Measurements from ENCODE around the gene CSTA. TPM values are rescaled to one million over a fixed set of nuclear protein-coding genes. Genes with fewer than 3 reads are reported as not detected.

The CSTA gene
- total and polyA plus RNA-seq, 3 donors from 2014 or later: 1.2 to 2.8 TPM; not detected in 1

- Histone ChIP-seq H3K4me3 (no peak overlapping the region), H3K27ac (no peak overlapping the region), H3K36me3 (ENCODE audit: low read depth, missing control alignments) (no peaks in the 10 kb centered on the region), H3K27me3 (no peaks in the 10 kb centered on the region), H3K4me1 (no peaks in the 10 kb centered on the region), H3K9me3 (no peaks in the 10 kb centered on the region)
- DNase-seq: no peak
- intact Hi-C loops (cut with DNase I; ENCODE audit: low total_unique reads): no loop called here
- WGBS, 2 donors: 86 to 92% methylated on average over 5 of the region's 5 CpGs
- TF ChIP-seq CTCF (IDR thresholded peaks at IDR 0.05): no peak
- no peak for TF ChIP-seq POLR2A (IDR thresholded peaks at IDR 0.05)
Observed at GRCh38 chr3:122295266-122296062, 29.6 kb upstream of the CSTA start.

GRCh38 chr3:122298239-122298638, 26.8 kb upstream of the CSTA start:
- no peaks in the 10 kb centered on the region for H3K9me3 ChIP-seq
- H3K27ac ChIP-seq: no peak overlapping the region
- intact Hi-C loops (cut with DNase I; ENCODE audit: low total_unique reads): no loop called here
- WGBS, 2 donors: 34 to 65% methylated on average over 2 of the region's 2 CpGs
- H3K4me3 ChIP-seq: no peak overlapping the region
- TF ChIP-seq POLR2A (IDR thresholded peaks at IDR 0.05): no peak
- no peak for TF ChIP-seq CTCF (IDR thresholded peaks at IDR 0.05)
- H3K27me3 ChIP-seq: no peaks in the 10 kb centered on the region
- H3K36me3 ChIP-seq (ENCODE audit: low read depth, missing control alignments): no peaks in the 10 kb centered on the region
- no peak for DNase-seq
- no peaks in the 10 kb centered on the region for H3K4me1 ChIP-seq

- no peaks in the 10 kb centered on the region for H3K36me3 ChIP-seq (ENCODE audit: low read depth, missing control alignments)
- H3K27me3 ChIP-seq: no peaks in the 10 kb centered on the region
- intact Hi-C loops (cut with DNase I; ENCODE audit: low total_unique reads): no loop called here
- H3K4me3 ChIP-seq: no peak overlapping the region
- no peak overlapping the region for H3K27ac ChIP-seq
- no peaks in the 10 kb centered on the region for H3K9me3 ChIP-seq
- no peaks in the 10 kb centered on the region for H3K4me1 ChIP-seq
- TF ChIP-seq POLR2A (IDR thresholded peaks at IDR 0.05) (no peak), CTCF (IDR thresholded peaks at IDR 0.05) (no peak)
- no peak for DNase-seq
Observed at GRCh38 chr3:122299215-122299614, 25.8 kb upstream of the CSTA start.

- Histone ChIP-seq H3K4me1 (no peaks in the 10 kb centered on the region), H3K9me3 (no peaks in the 10 kb centered on the region), H3K36me3 (ENCODE audit: low read depth, missing control alignments) (no peaks in the 10 kb centered on the region), H3K4me3 (no peak overlapping the region), H3K27me3 (no peaks in the 10 kb centered on the region), H3K27ac (no peak overlapping the region)
- WGBS, 2 donors: 58 to 76% methylated on average over 12 of the region's 12 CpGs
- TF ChIP-seq POLR2A (IDR thresholded peaks at IDR 0.05): no peak
- peak; percentile 18 to 46 (median 35) for TF ChIP-seq CTCF (IDR thresholded peaks at IDR 0.05)
- intact Hi-C loops (cut with DNase I; ENCODE audit: low total_unique reads): no loop called here
- DNase-seq: peak; percentile 37
Observed at GRCh38 chr3:122299872-122300460, 25.1 kb upstream of the CSTA start.

GRCh38 chr3:122301063-122301462, 24.0 kb upstream of the CSTA start:
- TF ChIP-seq POLR2A (IDR thresholded peaks at IDR 0.05): no peak
- no peak for TF ChIP-seq CTCF (IDR thresholded peaks at IDR 0.05)
- H3K9me3 ChIP-seq: no peaks in the 10 kb centered on the region
- no peaks in the 10 kb centered on the region for H3K36me3 ChIP-seq (ENCODE audit: low read depth, missing control alignments)
- no peak for DNase-seq
- no peak overlapping the region for H3K27ac ChIP-seq
- H3K4me3 ChIP-seq: no peak overlapping the region
- H3K27me3 ChIP-seq: no peaks in the 10 kb centered on the region
- no peaks in the 10 kb centered on the region for H3K4me1 ChIP-seq
- intact Hi-C loops (cut with DNase I; ENCODE audit: low total_unique reads): no loop called here

Measured in testis (tissue), 3 donors.